ENCODE results near the gene CDH13. TPM values are rescaled to one million over a fixed set of nuclear protein-coding genes. Genes with fewer than 3 reads are reported as not detected.

The CDH13 gene
- total RNA-seq, 4 donors from 2014 or later = 3.1 to 13.5 (median 8.9) TPM

GRCh38 chr16:83830769-83831455 lies 1204.1 kb downstream of the CDH13 start:
- no peaks in the 10 kb centered on the region for H3K36me3 ChIP-seq
- 80% methylated on average over 13 of the region's 13 CpGs for WGBS

GRCh38 chr16:83831456-83831987 lies 1204.8 kb downstream of the CDH13 start:
- 61% methylated on average over 5 of the region's 5 CpGs for WGBS
- no peak for DNase-seq (ENCODE audit: extremely low spot score)
- TF ChIP-seq EP300 (IDR thresholded peaks at IDR 0.05) (no peak), POLR2AphosphoS5 (IDR thresholded peaks at IDR 0.05) (no peak), CTCF (IDR thresholded peaks at IDR 0.05) (no peak)
- H3K27me3 ChIP-seq = no peaks in the 10 kb centered on the region
- no peaks in the 10 kb centered on the region for H3K36me3 ChIP-seq
- no peak overlapping the region for H3K27ac ChIP-seq (replicated peaks in 1 of 4)
- intact Hi-C loops (cut with DNase I) = no loop called here
- H3K9me3 ChIP-seq = no peaks in the 10 kb centered on the region
- H3K4me3 ChIP-seq = no peak overlapping the region
- H3K4me1 ChIP-seq = peaks cover 0 to 10% (median 1%) of the 10 kb centered on the region in 4 donors

More at GRCh38 chr16:83830769-83831455, 1204.1 kb downstream of the CDH13 start:
- Histone ChIP-seq H3K4me3 (no peak overlapping the region), H3K27ac (replicated peaks in 1 of 4) (no peak overlapping the region), H3K27me3 (no peaks in the 10 kb centered on the region), H3K4me1 (peaks cover 0 to 11% (median 6%) of the 10 kb centered on the region in 4 donors), H3K9me3 (no peaks in the 10 kb centered on the region)
- TF ChIP-seq CTCF (IDR thresholded peaks at IDR 0.05) (no peak), POLR2AphosphoS5 (IDR thresholded peaks at IDR 0.05) (no peak), POLR2A (IDR thresholded peaks at IDR 0.05; ENCODE audit: low read depth) (no peak), EP300 (IDR thresholded peaks at IDR 0.05) (no peak)
- DNase-seq (ENCODE audit: extremely low spot score) = no peak
- intact Hi-C loops (cut with DNase I) = no loop called here

- H3K4me1 ChIP-seq = peaks cover 0 to 7% (median 0%) of the 10 kb centered on the region in 4 donors
- no peak for DNase-seq (ENCODE audit: extremely low spot score)
- H3K36me3 ChIP-seq = no peaks in the 10 kb centered on the region
- 94% methylated on average over 2 of the region's 2 CpGs for WGBS
- no peaks in the 10 kb centered on the region for H3K27me3 ChIP-seq
- no peak for TF ChIP-seq EP300 (IDR thresholded peaks at IDR 0.05)
- TF ChIP-seq POLR2AphosphoS5 (IDR thresholded peaks at IDR 0.05) = no peak
- TF ChIP-seq POLR2A (IDR thresholded peaks at IDR 0.05; ENCODE audit: low read depth) = no peak
- TF ChIP-seq CTCF (IDR thresholded peaks at IDR 0.05) = no peak
- no peaks in the 10 kb centered on the region for H3K9me3 ChIP-seq
- no peak overlapping the region for H3K4me3 ChIP-seq
- intact Hi-C loops (cut with DNase I) = no loop called here
- H3K27ac ChIP-seq (replicated peaks in 1 of 4) = no peak overlapping the region
Measured at GRCh38 chr16:83833921-83834320, 1207.2 kb downstream of the CDH13 start.

GRCh38 chr16:83835586-83836566 lies 1209.1 kb downstream of the CDH13 start:
- intact Hi-C loops (cut with DNase I) = no loop called here
- DNase-seq (ENCODE audit: extremely low spot score) = no peak
- WGBS = 71% methylated on average over 10 of the region's 10 CpGs
- no peaks in the 10 kb centered on the region for H3K9me3 ChIP-seq
- H3K27ac ChIP-seq (replicated peaks in 1 of 4) = no peak overlapping the region
- H3K4me1 ChIP-seq = peaks cover 0 to 7% (median 0%) of the 10 kb centered on the region in 4 donors
- H3K27me3 ChIP-seq = no peaks in the 10 kb centered on the region
- TF ChIP-seq CTCF (IDR thresholded peaks at IDR 0.05) = no peak
- no peak for TF ChIP-seq POLR2AphosphoS5 (IDR thresholded peaks at IDR 0.05)
- TF ChIP-seq EP300 (IDR thresholded peaks at IDR 0.05) = no peak
- TF ChIP-seq POLR2A (IDR thresholded peaks at IDR 0.05; ENCODE audit: low read depth) = no peak
- no peaks in the 10 kb centered on the region for H3K36me3 ChIP-seq
- no peak overlapping the region for H3K4me3 ChIP-seq

Data from esophagus muscularis mucosa (tissue), 4 donors.